DOHH2 (cell line): Measurements from ENCODE around the gene PROM2.

ENCODE experiments used
- H3F3A ChIP-seq: fragments of 200-600 bp; sonication (generic), shearing (Covaris generic); 2 replicates; pipeline ENCODE4 v1.6.0; 2016; ENCODE audit warnings: antibody characterized with exemption, mild to moderate bottlenecking; ENCODE audit not compliant: control insufficient read depth, insufficient read depth
- H3K27ac ChIP-seq: fragments of 200-600 bp; sonication (generic); 2 replicates; pipeline ENCODE4 v1.5.1; 2014; ENCODE audit warnings: low read depth, mild to moderate bottlenecking, low read length, moderate library complexity
- H3K27me3 ChIP-seq: fragments of 200-600 bp; sonication (generic); 2 replicates; pipeline ENCODE4 v1.6.1; 2014; ENCODE audit warnings: mild to moderate bottlenecking, low read length, mixed read lengths; ENCODE audit not compliant: control insufficient read depth
- H3K36me3 ChIP-seq: fragments of 200-600 bp; sonication (generic); 2 replicates; pipeline ENCODE4 v1.6.1; 2014; ENCODE audit warnings: mild to moderate bottlenecking, low read length, moderate library complexity, mixed read lengths; ENCODE audit not compliant: control insufficient read depth
- H3K4me1 ChIP-seq: fragments of 200-600 bp; sonication (generic); 2 replicates; pipeline ENCODE4 v1.6.1; 2014; ENCODE audit warnings: mild to moderate bottlenecking, low read length, mixed read lengths; ENCODE audit not compliant: control insufficient read depth
- H3K4me2 ChIP-seq: fragments of 200-600 bp; sonication (generic); 2 replicates; pipeline ENCODE4 v1.6.0; 2014; ENCODE audit warnings: mild to moderate bottlenecking, low read length, moderate library complexity
- H3K4me3 ChIP-seq: fragments of 200-600 bp; sonication (generic); 2 replicates; pipeline ENCODE4 v1.5.1; 2014; ENCODE audit warnings: mild to moderate bottlenecking, low read length, mixed read lengths
- H3K79me2 ChIP-seq: fragments of 200-600 bp; sonication (generic); 2 replicates; pipeline ENCODE4 v1.6.1; 2014; ENCODE audit warnings: mild to moderate bottlenecking, low read length, mixed read lengths; ENCODE audit not compliant: control insufficient read depth
- H3K9me2 ChIP-seq: fragments of 200-600 bp; sonication (generic); replicated peaks from 2 replicates; pipeline ENCODE4 v1.6.1; 2014; ENCODE audit warnings: mild to moderate bottlenecking, low read length, mixed read lengths; ENCODE audit not compliant: control insufficient read depth
- H3K9me3 ChIP-seq: fragments of 200-600 bp; sonication (generic); 2 replicates; pipeline ENCODE4 v1.6.1; 2014; ENCODE audit warnings: antibody characterized with exemption, low read length, mixed read lengths; ENCODE audit not compliant: control insufficient read depth, insufficient read depth
- H4K20me1 ChIP-seq: fragments of 200-600 bp; sonication (generic); 2 replicates; pipeline ENCODE4 v1.6.0; 2014; ENCODE audit warnings: low read depth, mild to moderate bottlenecking, antibody characterized with exemption, low read length, moderate library complexity; ENCODE audit not compliant: control insufficient read depth, insufficient read depth
- EZH2phosphoT487 ChIP-seq: fragments of 200-600 bp; sonication (generic); IDR thresholded peaks from 2 replicates; pipeline ENCODE4 v1.6.1; 2017; ENCODE audit warnings: borderline replicate concordance, mild to moderate bottlenecking, antibody characterized with exemption, low read length, moderate library complexity, mixed read lengths
- TF ChIP-seq, protein P1 (sequence below): fragments of 200-600 bp; sonication (generic); IDR thresholded peaks from one replicate; pipeline ENCODE4 v1.5.1; 2014; ENCODE audit warnings: antibody characterized with exemption, mild to moderate bottlenecking, low read depth, low read length; ENCODE audit not compliant: poor library complexity, severe bottlenecking

PROM2 gene

DNA sequence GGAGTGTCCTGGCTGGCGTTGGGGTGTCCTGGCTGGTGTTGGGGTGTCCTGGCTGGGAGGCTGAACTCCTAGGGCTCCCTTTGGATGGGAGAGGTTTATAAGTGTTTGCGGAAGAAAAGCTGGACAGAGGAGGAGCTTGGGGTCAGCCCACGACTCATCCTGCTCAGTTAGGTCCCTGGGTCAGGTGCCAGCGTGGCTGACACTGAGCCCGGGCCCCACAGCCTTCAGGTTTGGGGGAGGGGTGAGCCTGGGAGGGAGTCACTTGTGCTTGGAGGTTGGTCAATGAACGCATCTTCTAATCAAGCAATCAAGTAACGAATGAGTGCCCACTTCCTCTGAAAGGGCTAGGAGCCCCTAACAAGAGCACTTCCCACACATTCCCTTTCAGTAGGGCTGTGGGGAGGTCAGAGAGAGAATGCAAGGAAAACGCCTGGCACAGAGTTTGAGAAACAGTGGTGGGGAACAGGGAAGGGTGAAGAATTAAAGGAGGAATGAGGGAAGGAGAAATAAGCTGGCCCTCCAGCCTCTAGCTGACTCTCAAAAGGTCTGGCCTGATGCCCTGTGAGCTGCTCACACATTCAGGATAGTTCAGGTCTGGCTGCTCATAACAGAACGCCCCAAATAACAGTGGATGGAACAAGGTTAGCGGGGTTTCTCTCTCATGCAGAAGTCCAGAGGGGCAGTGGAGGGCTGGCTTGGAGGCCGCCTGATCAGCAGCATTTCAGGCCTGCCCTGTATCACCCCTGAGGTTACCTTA lies 23.6 kb downstream of the PROM2 start:
- Histone ChIP-seq H3K9me2 (no peaks in the 10 kb centered on the region), H3K4me1 (no peaks in the 10 kb centered on the region), H3K9me3 (no peaks in the 10 kb centered on the region), H3K79me2 (no peaks in the 10 kb centered on the region), H4K20me1 (no peaks in the 10 kb centered on the region), H3K36me3 (no peaks in the 10 kb centered on the region), H3K4me2 (no peak overlapping the region), H3K4me3 (no peak overlapping the region), H3K27ac (no peak overlapping the region), H3K27me3 (no peaks in the 10 kb centered on the region), H3F3A (no peaks in the 10 kb centered on the region)
- TF ChIP-seq, protein P1, sequence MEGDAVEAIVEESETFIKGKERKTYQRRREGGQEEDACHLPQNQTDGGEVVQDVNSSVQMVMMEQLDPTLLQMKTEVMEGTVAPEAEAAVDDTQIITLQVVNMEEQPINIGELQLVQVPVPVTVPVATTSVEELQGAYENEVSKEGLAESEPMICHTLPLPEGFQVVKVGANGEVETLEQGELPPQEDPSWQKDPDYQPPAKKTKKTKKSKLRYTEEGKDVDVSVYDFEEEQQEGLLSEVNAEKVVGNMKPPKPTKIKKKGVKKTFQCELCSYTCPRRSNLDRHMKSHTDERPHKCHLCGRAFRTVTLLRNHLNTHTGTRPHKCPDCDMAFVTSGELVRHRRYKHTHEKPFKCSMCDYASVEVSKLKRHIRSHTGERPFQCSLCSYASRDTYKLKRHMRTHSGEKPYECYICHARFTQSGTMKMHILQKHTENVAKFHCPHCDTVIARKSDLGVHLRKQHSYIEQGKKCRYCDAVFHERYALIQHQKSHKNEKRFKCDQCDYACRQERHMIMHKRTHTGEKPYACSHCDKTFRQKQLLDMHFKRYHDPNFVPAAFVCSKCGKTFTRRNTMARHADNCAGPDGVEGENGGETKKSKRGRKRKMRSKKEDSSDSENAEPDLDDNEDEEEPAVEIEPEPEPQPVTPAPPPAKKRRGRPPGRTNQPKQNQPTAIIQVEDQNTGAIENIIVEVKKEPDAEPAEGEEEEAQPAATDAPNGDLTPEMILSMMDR, result no peak
- no peak for TF ChIP-seq EZH2phosphoT487

DNA sequence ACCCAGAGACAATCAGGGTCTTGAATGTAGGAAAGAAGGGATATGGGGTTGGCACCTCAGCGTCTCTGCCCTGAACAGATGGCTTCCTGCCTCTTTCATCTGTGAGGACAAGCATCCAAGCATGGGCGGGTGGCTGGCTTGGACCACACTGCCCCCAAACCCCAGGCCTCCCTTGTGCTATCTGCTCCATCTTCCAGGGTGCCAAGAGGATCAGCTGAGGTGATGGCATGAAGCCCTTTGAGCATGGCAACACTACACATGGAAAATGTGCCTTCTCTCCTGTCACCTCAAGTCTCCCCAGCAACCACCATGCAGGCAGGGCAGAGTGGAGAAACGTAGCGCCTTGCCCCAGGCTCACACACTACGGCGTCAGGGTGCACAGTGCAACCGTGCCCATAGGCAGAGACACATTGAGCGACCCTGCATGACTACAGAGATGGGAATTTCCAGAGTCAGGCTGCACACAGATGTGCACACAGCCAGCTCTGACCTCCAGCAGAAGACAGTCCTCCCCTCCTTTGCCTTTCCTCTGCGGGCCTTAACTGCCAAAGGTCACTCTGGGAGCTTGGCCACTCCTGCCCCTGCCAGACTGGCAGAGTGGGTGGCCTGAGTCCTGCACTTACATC lies 24.4 kb downstream of the PROM2 start:
- H3K79me2 ChIP-seq, result no peaks in the 10 kb centered on the region
- no peaks in the 10 kb centered on the region for H3K9me3 ChIP-seq
- no peaks in the 10 kb centered on the region for H3K36me3 ChIP-seq
- H3F3A ChIP-seq, result no peaks in the 10 kb centered on the region
- no peaks in the 10 kb centered on the region for H3K9me2 ChIP-seq
- H3K4me1 ChIP-seq, result no peaks in the 10 kb centered on the region
- TF ChIP-seq EZH2phosphoT487, result no peak
- TF ChIP-seq, protein P1, result no peak
- H3K4me2 ChIP-seq, result no peak overlapping the region
- H3K4me3 ChIP-seq, result no peak overlapping the region
- H3K27me3 ChIP-seq, result no peaks in the 10 kb centered on the region
- no peak overlapping the region for H3K27ac ChIP-seq
- H4K20me1 ChIP-seq, result no peaks in the 10 kb centered on the region

DNA sequence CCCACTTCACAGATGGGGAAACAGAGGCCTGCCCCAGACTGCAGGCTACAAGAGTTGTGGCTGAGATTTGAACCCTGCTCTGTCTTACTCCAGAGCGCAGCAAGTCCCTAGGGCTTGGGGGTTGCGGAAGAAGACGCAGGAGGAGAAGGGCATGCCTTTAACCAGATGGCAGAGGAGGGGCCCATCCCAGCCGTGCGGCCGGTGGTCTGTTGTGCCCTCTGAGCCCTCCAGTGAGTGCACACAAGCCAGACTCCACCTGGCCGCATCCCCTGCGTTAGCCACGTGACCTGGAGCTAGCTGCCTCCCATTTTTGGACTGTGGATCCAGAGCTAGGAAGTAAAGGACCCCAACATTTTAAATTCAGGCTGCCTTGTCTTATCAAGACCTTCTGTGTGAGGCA lies 25.7 kb downstream of the PROM2 start:
- no peaks in the 10 kb centered on the region for H3K9me3 ChIP-seq
- H3K27ac ChIP-seq, result no peak overlapping the region
- H3K4me3 ChIP-seq, result no peak overlapping the region
- H3K79me2 ChIP-seq, result no peaks in the 10 kb centered on the region
- H3K27me3 ChIP-seq, result no peaks in the 10 kb centered on the region
- no peak overlapping the region for H3K4me2 ChIP-seq
- H3K4me1 ChIP-seq, result no peaks in the 10 kb centered on the region
- no peaks in the 10 kb centered on the region for H4K20me1 ChIP-seq
- no peaks in the 10 kb centered on the region for H3F3A ChIP-seq
- no peaks in the 10 kb centered on the region for H3K36me3 ChIP-seq
- H3K9me2 ChIP-seq, result no peaks in the 10 kb centered on the region
- TF ChIP-seq, protein P1, result no peak
- no peak for TF ChIP-seq EZH2phosphoT487
